ENCODE results near the gene ZIM2. TPM values are rescaled to one million over a fixed set of nuclear protein-coding genes. Genes with fewer than 3 reads are reported as not detected.
A peak's percentile ranks its signal among the peaks of the same experiment; 100 is the strongest.

The ZIM2 gene
- total and polyA plus RNA-seq, 9 of the 15 experiments (the other 6 are each of a cell fraction or from before 2014, with no cell fraction given) = not detected

GRCh38 chr19:56765137-56765536, 75.4 kb downstream of the ZIM2 start:
- H2AFZ ChIP-seq (ENCODE audit: low read depth, low read length) = no peak overlapping the region
- H3K79me2 ChIP-seq (ENCODE audit: control insufficient read depth, insufficient read depth, low read length) = no peaks in the 10 kb centered on the region
- BruUV-seq (replicated peaks) = no TSS peak
- H3K27me3 ChIP-seq (ENCODE audit: control insufficient read depth in 2 of 2, insufficient read depth in 2 of 2, low read length in 2 of 2) = no peaks in the 10 kb centered on the region
- intact Hi-C loops (cut with micrococcal nuclease) = no loop called here
- H3K9ac ChIP-seq (ENCODE audit: insufficient read depth in 1 of 2, low read depth in 2 of 2, low read length in 2 of 2) = no peak overlapping the region
- H3K4me2 ChIP-seq (ENCODE audit: insufficient read depth, low read length) = no peak overlapping the region
- no peaks in the 10 kb centered on the region for H3K9me1 ChIP-seq (ENCODE audit: control insufficient read depth, insufficient read depth, low read length)
- 5% methylated on average over 22 of the region's 28 CpGs for WGBS (ENCODE audit: insufficient coverage, low coverage, missing lambda C conversion rate)
- no peak for ATAC-seq
- no peak for DNase-seq (ENCODE audit: extremely low read depth in 1 of 4, low spot score in 3 of 4)
- no peaks in the 10 kb centered on the region; a peak in 1 of 5 replicates for H3K4me1 ChIP-seq (replicated peaks in 1 of 2; ENCODE audit: control insufficient read depth in 2 of 2, insufficient read depth in 2 of 2, low read length in 2 of 2)
- in situ Hi-C loops (cut with MboI) = no loop called here
- H3K36me3 ChIP-seq (ENCODE audit: control insufficient read depth, insufficient read depth, low read length) = no peaks in the 10 kb centered on the region
- no peak overlapping the region for H3K4me3 ChIP-seq
- H4K20me1 ChIP-seq (replicated peaks; ENCODE audit: control insufficient read depth, insufficient read depth, low read length) = no peaks in the 10 kb centered on the region
- no peak for FAIRE-seq
- H3K27ac ChIP-seq (ENCODE audit: extremely low read depth, low read depth, low read length) = no peak overlapping the region
- POLR2A ChIA-PET = no interaction called here
- CTCF ChIA-PET (ENCODE audit: low intra/inter-chr PET ratio) = no interaction called here
- no peaks in the 10 kb centered on the region for H3K9me3 ChIP-seq (replicated peaks; ENCODE audit: control insufficient read depth, insufficient read depth, low read depth, low read length)
- TF ChIP-seq ZNF143 (CRISPR knock-in tag; IDR thresholded peaks at IDR 0.05) (peak; percentile 65), E2F6 (IDR thresholded peaks at IDR 0.05; ENCODE audit: borderline replicate concordance in 1 of 2, extremely low read depth in 1 of 2, insufficient read depth in 1 of 2, insufficient read length in 1 of 2, low read depth in 1 of 2, low read length in 1 of 2, poor library complexity in 1 of 2, severe bottlenecking in 1 of 2) (peak in 1 of 2 experiments; percentile 16), CHCHD3 (CRISPR knock-in tag; IDR thresholded peaks at IDR 0.05) (no peak), RCOR1 (IDR thresholded peaks at IDR 0.05; ENCODE audit: borderline replicate concordance in 1 of 2, low read depth in 2 of 2, low read length in 2 of 2) (no peak), CBX1 (IDR thresholded peaks at IDR 0.05; ENCODE audit: low read depth) (peak; percentile 34; the same call in 1 of the 2 replicates), GABPA (tag; conservative IDR thresholded peaks at IDR 0.05; ENCODE audit: low read depth) (peak; percentile 46), E2F8 (IDR thresholded peaks at IDR 0.05; ENCODE audit: low read depth, partially characterized antibody) (peak; percentile 53), MEF2D (tag; conservative IDR thresholded peaks at IDR 0.05; ENCODE audit: low read depth) (no peak), SIX5 (IDR thresholded peaks at IDR 0.05; ENCODE audit: borderline replicate concordance in 1 of 2, insufficient read depth in 1 of 2, low read depth in 1 of 2, low read length in 2 of 2) (peak in 1 of 2 experiments; percentile 22; a peak in 1 of 4 replicates)
